GM23338 (cell line): Measurements from ENCODE around the gene ADGB. TPM values are rescaled to one million over a fixed set of nuclear protein-coding genes. Genes with fewer than 3 reads are reported as not detected.

ENCODE experiments used
- ATAC-seq: fragments of 200-7000 bp; cut with Tn5 transposase; 3 replicates; pipeline ENCODE4 v1.9.1; 2020
- DNase-seq: peaks from one replicate; pipeline ENCODE4 v3.0.0-alpha.2; 2015; ENCODE audit warnings: low spot score
- H2AFZ ChIP-seq: fragments of 200-600 bp; sonication (generic); 2 replicates; pipeline ENCODE4 v1.8.0; 2016; ENCODE audit warnings: antibody characterized with exemption, mild to moderate bottlenecking, moderate library complexity
- H3F3A ChIP-seq: fragments of 200-600 bp; sonication (generic); replicated peaks from 2 replicates; pipeline ENCODE4 v1.8.0; 2017; ENCODE audit warnings: antibody characterized with exemption, mixed run types, low read depth
- H3K27ac ChIP-seq: fragments of 200-600 bp; sonication (generic); 2 replicates; pipeline ENCODE4 v1.6.1; 2016; ENCODE audit warnings: low read depth
- H3K27me3 ChIP-seq: fragments of 200-600 bp; sonication (generic); 2 replicates; pipeline ENCODE4 v1.8.0; 2016; ENCODE audit warnings: mild to moderate bottlenecking, mixed run types, moderate library complexity; ENCODE audit not compliant: insufficient read depth
- H3K36me3 ChIP-seq: fragments of 200-600 bp; sonication (generic); 2 replicates; pipeline ENCODE4 v1.8.0; 2016; ENCODE audit warnings: mild to moderate bottlenecking; ENCODE audit not compliant: insufficient read depth
- H3K4me1 ChIP-seq: fragments of 200-600 bp; sonication (generic); 2 replicates; pipeline ENCODE4 v1.8.0; 2016; ENCODE audit warnings: mild to moderate bottlenecking, moderate library complexity; ENCODE audit not compliant: insufficient read depth
- H3K4me2 ChIP-seq: fragments of 200-600 bp; sonication (generic); 2 replicates; pipeline ENCODE4 v1.7.1; 2017; ENCODE audit warnings: mixed run types
- H3K4me3 ChIP-seq: fragments of 200-600 bp; sonication (generic); 2 replicates; pipeline ENCODE4 v1.6.1; 2016; ENCODE audit warnings: mixed run types
- H3K79me2 ChIP-seq: fragments of 200-600 bp; sonication (generic); replicated peaks from 2 replicates; pipeline ENCODE4 v1.8.0; 2017; ENCODE audit warnings: mild to moderate bottlenecking; ENCODE audit not compliant: insufficient read depth
- H3K9me2 ChIP-seq: fragments of 200-600 bp; sonication (generic); 2 replicates; pipeline ENCODE4 v1.8.0; 2017; ENCODE audit not compliant: insufficient read depth
- H4K20me1 ChIP-seq: fragments of 200-600 bp; sonication (generic); replicated peaks from 2 replicates; pipeline ENCODE4 v1.8.0; 2017; ENCODE audit warnings: mild to moderate bottlenecking; ENCODE audit not compliant: insufficient read depth
- H3K27ac Mint-ChIP-seq: 2 replicates; pipeline ENCODE4 v1.8.0; 2020; ENCODE audit warnings: inconsistent platforms, mild to moderate bottlenecking, moderate library complexity, mixed read lengths
- H3K27me3 Mint-ChIP-seq: 3 replicates; pipeline ENCODE4 v1.8.0; 2022; ENCODE audit warnings: low read depth, mild to moderate bottlenecking, moderate library complexity, mixed read lengths, inconsistent platforms; ENCODE audit not compliant: insufficient read depth, poor library complexity
- H3K36me3 Mint-ChIP-seq: 3 replicates; pipeline ENCODE4 v1.8.0; 2021; ENCODE audit warnings: low read depth, mild to moderate bottlenecking, inconsistent platforms, moderate library complexity, mixed read lengths
- H3K4me1 Mint-ChIP-seq: 3 replicates; pipeline ENCODE4 v1.8.0; 2020; ENCODE audit warnings: mild to moderate bottlenecking, inconsistent platforms, mixed read lengths
- H3K4me3 Mint-ChIP-seq: 3 replicates; pipeline ENCODE4 v1.8.0; 2021; ENCODE audit warnings: moderate library complexity, mild to moderate bottlenecking, inconsistent platforms, mixed read lengths
- H3K9me3 Mint-ChIP-seq: 3 replicates; pipeline ENCODE4 v1.8.0; 2020; ENCODE audit warnings: moderate library complexity, mild to moderate bottlenecking, inconsistent platforms, mixed read lengths
- CREB1 ChIP-seq: fragments of 250-450 bp; sonication (Bioruptor Pico); IDR thresholded peaks from 2 replicates; pipeline ENCODE4 v1.5.0; 2020; ENCODE audit warnings: low read depth, mild to moderate bottlenecking, moderate library complexity
- CTCF ChIP-seq, 2 experiments: fragments of 200-600 bp in 1 of 2; sonication (generic) in 1 of 2; conservative IDR thresholded peaks; 2 replicates each; pipeline versions ENCODE4 v1.5.1 to v1.6.1; 2016 to 2017; ENCODE audit warnings: antibody characterized with exemption in 2 of 2, low read depth in 2 of 2, mild to moderate bottlenecking in 2 of 2, moderate library complexity in 1 of 2
- ETS1 ChIP-seq: IDR thresholded peaks from 2 replicates; pipeline ENCODE4 v1.6.1; 2016; ENCODE audit warnings: antibody characterized with exemption
- EZH2 ChIP-seq: fragments of 200-600 bp; sonication (generic); IDR thresholded peaks from one replicate; pipeline ENCODE4 v1.8.0; 2017; ENCODE audit warnings: antibody characterized with exemption, mild to moderate bottlenecking, low read depth; ENCODE audit not compliant: unreplicated experiment
- EZH2phosphoT487 ChIP-seq: fragments of 200-600 bp; sonication (generic); IDR thresholded peaks from one replicate; pipeline ENCODE4 v1.8.1; 2018; ENCODE audit warnings: antibody characterized with exemption; ENCODE audit not compliant: unreplicated experiment
- JUNB ChIP-seq: IDR thresholded peaks from one replicate; pipeline ENCODE4 v1.6.1; 2016; ENCODE audit warnings: antibody characterized with exemption; ENCODE audit not compliant: unreplicated experiment
- NANOG ChIP-seq: IDR thresholded peaks from 2 replicates; pipeline ENCODE4 v1.6.1; 2016; ENCODE audit warnings: antibody characterized with exemption, borderline replicate concordance
- STAT1 ChIP-seq: IDR thresholded peaks from one replicate; pipeline ENCODE4 v1.6.1; 2016; ENCODE audit warnings: antibody characterized with exemption; ENCODE audit not compliant: unreplicated experiment
- ZNF114 ChIP-seq: fragments of 250-450 bp; sonication (Bioruptor Pico); IDR thresholded peaks from 2 replicates; pipeline ENCODE4 v1.5.0; 2020; ENCODE audit warnings: mild to moderate bottlenecking, moderate library complexity
- ZNF462 ChIP-seq: fragments of 250-450 bp; sonication (Bioruptor Pico); IDR thresholded peaks from 2 replicates; pipeline ENCODE4 v1.5.0; 2020; ENCODE audit warnings: mild to moderate bottlenecking, moderate library complexity
- polyA plus RNA-seq: library from polyadenylated mRNA; unstranded; fragments of >200 nt; fragmentation: Nextera tagmentation; extraction: Ambion mirVana; gene quantifications from 2 replicates; pipeline ENCODE4 v1.2.1, GENCODE V29; 2016
- total RNA-seq: library from RNA; depleted of rRNA; stranded (reverse); fragments of >200 nt; shearing (Covaris generic); gene quantifications from 2 replicates; pipeline ENCODE4 v1.2.3, GENCODE V29; 2014

The ADGB gene
- total and polyA plus RNA-seq, 2 experiments from 2014 or later = not detected

DNA sequence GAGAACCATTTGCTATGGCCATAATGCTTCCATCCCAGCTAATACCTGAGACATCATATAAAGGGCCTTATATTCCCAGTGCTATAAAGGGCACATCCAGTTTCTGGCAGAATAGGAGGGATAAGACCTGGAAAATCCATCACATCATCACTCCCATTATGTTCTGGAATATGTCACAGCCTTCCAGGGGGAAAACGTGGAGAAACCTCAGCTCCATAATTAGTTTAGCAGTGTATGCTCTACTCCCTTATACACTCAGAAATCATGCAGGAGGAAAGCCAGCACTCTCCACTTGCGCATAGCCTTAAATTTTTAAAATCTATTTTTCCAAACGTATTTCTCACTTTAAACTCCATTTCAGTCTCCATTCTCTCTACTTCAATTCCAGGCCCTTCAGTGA lies 140.9 kb downstream of the ADGB start:
- TF ChIP-seq ZNF114 (CRISPR knock-in tag) (no peak), NANOG (no peak), STAT1 (no peak), CREB1 (no peak), EZH2phosphoT487 (no peak), ETS1 (no peak), JUNB (no peak), CTCF (conservative IDR thresholded peaks at IDR 0.05; ENCODE audit: low read depth in 2 of 2) (no peak), ZNF462 (CRISPR knock-in tag) (no peak), EZH2 (no peak)
- Histone ChIP-seq H3K4me1 (no peaks in the 10 kb centered on the region), H3K4me2 (no peak overlapping the region), H4K20me1 (no peaks in the 10 kb centered on the region), H3K9me2 (no peaks in the 10 kb centered on the region; the same call in 1 of the 2 replicates), H3K36me3 (no peaks in the 10 kb centered on the region), H3F3A (no peaks in the 10 kb centered on the region), H3K27ac (no peak overlapping the region), H3K4me3 (no peak overlapping the region), H2AFZ (no peak overlapping the region; the same call in 1 of the 2 replicates), H3K27me3 (no peaks in the 10 kb centered on the region), H3K79me2 (no peaks in the 10 kb centered on the region)
- Mint-ChIP-seq H3K9me3 (no peaks in the 10 kb centered on the region), H3K4me1 (no peaks in the 10 kb centered on the region; the same call in 2 of the 3 replicates), H3K27me3 (no peaks in the 10 kb centered on the region), H3K36me3 (no peaks in the 10 kb centered on the region), H3K27ac (no peak overlapping the region; the same call in 1 of the 2 replicates), H3K4me3 (no peak overlapping the region)
- ATAC-seq (no peak), DNase-seq (no peak)
